Endodermal cell (in vitro differentiated cells): Measurements from ENCODE around the gene MAPK8. TPM values are rescaled to one million over a fixed set of nuclear protein-coding genes. Genes with fewer than 3 reads are reported as not detected.

ENCODE experiments used
- DNase-seq: peaks from one replicate; pipeline ENCODE4 v3.0.0-alpha.2; 2017
- H3K27ac ChIP-seq: 2 replicates; pipeline ENCODE4 v1.5.1; 2013; ENCODE audit warnings: mild to moderate bottlenecking, low read depth, low read length, moderate library complexity
- H3K27me3 ChIP-seq: 2 replicates; pipeline ENCODE4 v1.6.1; 2013; ENCODE audit warnings: mild to moderate bottlenecking, low read length, moderate library complexity; ENCODE audit not compliant: insufficient read depth, control insufficient read depth, poor library complexity, severe bottlenecking
- H3K36me3 ChIP-seq: 2 replicates; pipeline ENCODE4 v1.7.0; 2013; ENCODE audit warnings: mild to moderate bottlenecking, low read length, moderate library complexity; ENCODE audit not compliant: control insufficient read depth, insufficient read depth
- H3K4me1 ChIP-seq: one replicate; pipeline ENCODE4 v1.7.0; 2013; ENCODE audit warnings: low read length; ENCODE audit not compliant: control insufficient read depth, insufficient read depth
- H3K4me3 ChIP-seq: 2 replicates; pipeline ENCODE4 v1.5.1; 2013; ENCODE audit warnings: mild to moderate bottlenecking, low read length, moderate library complexity
- H3K9ac ChIP-seq: 2 replicates; pipeline ENCODE4 v1.6.1; 2013; ENCODE audit warnings: mild to moderate bottlenecking, low read length, moderate library complexity; ENCODE audit not compliant: poor library complexity, severe bottlenecking; ENCODE audit errors: extremely low read depth
- H3K9me3 ChIP-seq: 2 replicates; pipeline ENCODE4 v1.6.1; 2013; ENCODE audit warnings: mild to moderate bottlenecking, low read length, moderate library complexity; ENCODE audit not compliant: control insufficient read depth
- H3K27ac Mint-ChIP-seq: 2 replicates; pipeline ENCODE4 v1.8.0; 2020; ENCODE audit warnings: mixed read lengths
- H3K27me3 Mint-ChIP-seq: 2 replicates; pipeline ENCODE4 v1.8.0; 2021; ENCODE audit warnings: mild to moderate bottlenecking, mixed read lengths; ENCODE audit not compliant: insufficient read depth
- H3K36me3 Mint-ChIP-seq: 2 replicates; pipeline ENCODE4 v1.8.0; 2020; ENCODE audit warnings: low read depth, mixed read lengths
- H3K4me1 Mint-ChIP-seq: 2 replicates; pipeline ENCODE4 v1.8.0; 2020; ENCODE audit warnings: mixed read lengths
- H3K4me3 Mint-ChIP-seq: 2 replicates; pipeline ENCODE4 v1.8.0; 2020; ENCODE audit warnings: mild to moderate bottlenecking, moderate library complexity, mixed read lengths
- H3K9me3 Mint-ChIP-seq: 2 replicates; pipeline ENCODE4 v1.8.0; 2020; ENCODE audit warnings: mild to moderate bottlenecking, mixed read lengths
- CTCF ChIP-seq: fragments of 200-600 bp; sonication (generic); conservative IDR thresholded peaks from 2 replicates; pipeline ENCODE4 v1.5.0; 2021; ENCODE audit warnings: antibody characterized with exemption, mild to moderate bottlenecking
- WGBS, 2 experiments: methylation state at CpG; one replicate each; pipeline versions ENCODE4 v1.1.5 to v1.1.7; 2013; ENCODE audit warnings: missing lambda C conversion rate in 2 of 2, mixed read lengths in 1 of 2; ENCODE audit not compliant: insufficient coverage in 1 of 2, insufficient read length in 1 of 2; 5-methylcytosine and 5-hydroxymethylcytosine counted together
- total RNA-seq, 2 donors: library from RNA; stranded (reverse); fragmentation: NEBNext Ultra II Directional in 1 of 2; extraction: Animal tissue kit (Norgen Biotek cat#: 25700) in 1 of 2; gene quantifications; 2 replicates in 1 of 2; 3 replicates in 1 of 2; pipeline ENCODE4 v1.2.1, GENCODE V29; 2021

Gene MAPK8
- total RNA-seq, 2 donors from 2014 or later: 84.2 to 146 TPM

GRCh38 chr10:48324580-48324979, 18.1 kb downstream of the MAPK8 start:
- Histone ChIP-seq H3K27ac (no peak overlapping the region), H3K9me3 (no peaks in the 10 kb centered on the region), H3K27me3 (no peaks in the 10 kb centered on the region), H3K4me1 (no peaks in the 10 kb centered on the region), H3K4me3 (no peak overlapping the region), H3K9ac (no peak overlapping the region), H3K36me3 (peaks cover 1% of the 10 kb centered on the region)
- DNase-seq: no peak
- Mint-ChIP-seq H3K4me1 (peaks cover 20% of the 10 kb centered on the region), H3K4me3 (no peak overlapping the region), H3K27me3 (no peaks in the 10 kb centered on the region), H3K27ac (no peak overlapping the region), H3K36me3 (peaks cover 19% of the 10 kb centered on the region), H3K9me3 (no peaks in the 10 kb centered on the region)
- WGBS, 2 experiments: 90% methylated on average over 2 of the region's 2 CpGs; no CpG with 5 or more reads in 1 of the 2 experiments
- TF ChIP-seq CTCF: no peak

DNA sequence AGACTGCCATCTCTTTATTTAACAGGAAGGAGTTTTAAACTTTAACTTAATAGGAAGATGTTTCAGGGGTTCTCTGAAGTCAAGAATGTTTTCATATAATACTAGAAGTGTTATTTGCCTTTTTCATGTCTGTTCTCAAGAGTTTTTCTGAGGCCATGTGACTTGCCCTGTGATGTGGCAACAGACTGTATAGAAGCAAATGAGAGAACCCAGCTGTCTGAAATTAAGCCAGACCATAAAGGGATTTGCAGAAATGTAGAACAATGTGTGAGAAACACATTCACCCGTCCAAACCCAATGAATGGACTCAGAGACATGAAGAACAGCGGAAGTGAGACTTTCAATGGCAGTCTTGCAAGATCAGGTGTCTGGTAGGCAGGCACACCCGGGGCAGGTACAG, 23.8 kb downstream of the MAPK8 start:
- Histone ChIP-seq H3K4me1 (no peaks in the 10 kb centered on the region), H3K27ac (no peak overlapping the region), H3K4me3 (no peak overlapping the region), H3K27me3 (no peaks in the 10 kb centered on the region), H3K36me3 (peaks cover 38% of the 10 kb centered on the region), H3K9ac (no peak overlapping the region), H3K9me3 (peaks cover 30% of the 10 kb centered on the region)
- Mint-ChIP-seq H3K36me3 (peaks cover 53% of the 10 kb centered on the region), H3K4me3 (no peak overlapping the region), H3K4me1 (peaks cover 4% of the 10 kb centered on the region), H3K9me3 (peaks cover 31% of the 10 kb centered on the region), H3K27ac (no peak overlapping the region), H3K27me3 (no peaks in the 10 kb centered on the region)
- WGBS, 2 experiments: 96 to 100% methylated on average over 3 of the region's 3 CpGs
- no peak for TF ChIP-seq CTCF
- DNase-seq: no peak

DNA sequence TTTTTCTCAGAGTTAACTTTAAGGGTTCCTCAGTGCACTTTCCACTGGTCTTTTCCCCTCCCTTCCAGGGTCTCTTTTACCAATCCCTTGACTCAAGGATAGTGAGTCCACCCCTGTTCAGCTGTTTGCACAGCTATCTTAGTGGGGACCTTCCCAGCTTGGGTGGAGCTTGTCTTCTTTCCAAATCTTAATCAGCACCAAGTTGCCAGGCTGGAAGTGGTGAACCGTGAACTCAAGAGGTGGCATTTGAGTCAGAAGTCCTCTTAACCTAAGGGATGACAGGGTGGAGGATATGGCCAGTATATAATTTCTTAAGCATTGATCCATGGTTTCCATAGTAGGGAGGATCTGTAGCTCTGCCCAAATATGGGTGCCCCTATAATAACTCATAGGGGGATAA, 25.0 kb downstream of the MAPK8 start:
- H3K36me3 ChIP-seq: peaks cover 38% of the 10 kb centered on the region
- no peaks in the 10 kb centered on the region for H3K4me1 ChIP-seq
- peaks cover 2% of the 10 kb centered on the region for H3K4me1 Mint-ChIP-seq
- 96% methylated on average over 1 of the region's 1 CpG; no CpG with 5 or more reads in 1 of the 2 experiments for WGBS, 2 experiments
- H3K27me3 Mint-ChIP-seq: no peaks in the 10 kb centered on the region
- peaks cover 52% of the 10 kb centered on the region for H3K36me3 Mint-ChIP-seq
- H3K9me3 ChIP-seq: peaks cover 30% of the 10 kb centered on the region
- no peak overlapping the region for H3K9ac ChIP-seq
- no peaks in the 10 kb centered on the region for H3K27me3 ChIP-seq
- no peak for DNase-seq
- no peak overlapping the region for H3K27ac ChIP-seq
- H3K4me3 ChIP-seq: peak overlapping the region; percentile 12
- H3K4me3 Mint-ChIP-seq: no peak overlapping the region
- H3K9me3 Mint-ChIP-seq: peaks cover 31% of the 10 kb centered on the region
- TF ChIP-seq CTCF: no peak
- H3K27ac Mint-ChIP-seq: no peak overlapping the region
